GM12874 (cell line): ENCODE measurements around the gene MBD1.

ENCODE experiments used
- CTCF ChIP-seq: IDR thresholded peaks from 2 replicates; pipeline ENCODE4 v1.5.1; 2011; ENCODE audit warnings: low read depth, mild to moderate bottlenecking, control low read depth, low read length, moderate library complexity; ENCODE audit not compliant: insufficient read depth

MBD1 gene

GRCh38 chr18:50274044-50274442, 7.3 kb downstream of the MBD1 start:
- TF ChIP-seq CTCF = no peak

GRCh38 chr18:50273203-50274043, 7.9 kb downstream of the MBD1 start:
- TF ChIP-seq CTCF = no peak

GRCh38 chr18:50272568-50272967, 8.8 kb downstream of the MBD1 start:
- TF ChIP-seq CTCF = no peak

- peak; percentile 93 for TF ChIP-seq CTCF
Observed at GRCh38 chr18:50268022-50268747, 13.1 kb downstream of the MBD1 start.

GRCh38 chr18:50266248-50266704, 15.0 kb downstream of the MBD1 start, which contains the start of gene CFAP53:
Gene CFAP53 (minus strand): TSS chr18:50266495. CDS start chr18:50266404, 91 bp downstream.
- TF ChIP-seq CTCF = no peak

- TF ChIP-seq CTCF = no peak
Observed at GRCh38 chr18:50262977-50263376, 18.3 kb downstream of the MBD1 start.

GRCh38 chr18:50250935-50251334, 30.4 kb downstream of the MBD1 start:
- TF ChIP-seq CTCF = no peak
